NCI-H2227 (cell line): ENCODE results near the gene TXNRD1.

ENCODE experiments used
- DNase-seq: peaks from one replicate; lab custom pipeline; 2025; ENCODE audit not compliant: unreplicated experiment; lab: John Stamatoyannopoulos, UW

The TXNRD1 gene

DNA sequence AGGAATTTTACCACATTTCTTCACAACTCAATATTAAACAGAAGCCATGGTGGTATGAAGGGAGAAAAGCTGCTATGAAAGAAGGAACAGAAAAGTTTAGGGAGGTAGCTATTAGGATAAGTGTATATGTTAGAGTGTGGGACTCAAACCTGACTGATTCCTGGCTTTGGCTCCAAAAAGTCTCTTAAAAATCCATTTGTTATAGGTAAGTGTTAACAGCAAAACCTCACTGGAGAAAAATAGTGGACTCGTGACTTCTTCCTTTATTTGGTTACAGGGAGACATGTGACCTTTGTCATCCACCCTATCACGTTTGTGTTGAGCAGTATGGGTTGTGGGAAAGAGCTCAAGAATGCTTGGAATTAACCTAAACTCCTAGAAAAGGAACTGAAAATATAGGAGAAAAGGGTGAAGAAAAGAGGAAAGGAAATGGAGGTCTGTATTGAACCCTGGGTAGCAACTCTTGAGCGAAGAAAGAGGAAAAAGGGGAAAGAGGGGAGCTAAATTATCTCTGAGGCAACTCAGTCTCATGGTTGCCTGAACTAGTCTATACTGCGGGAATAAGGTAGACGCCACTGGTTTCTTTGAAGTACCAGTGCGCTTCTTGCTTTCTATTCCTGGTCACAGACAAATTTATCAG, 84.4 kb downstream of the TXNRD1 start:
- DNase-seq, result no peak

- peak; percentile 96 for DNase-seq
These were observed 88.1 kb downstream of the TXNRD1 start, which contains the start of gene EID3 for GRCh38 chr12:104303538-104304151. Gene EID3 (plus strand): TSS chr12:104303739. CDS start chr12:104303935, 196 bp downstream.

- DNase-seq, result no peak
These were observed 88.9 kb downstream of the TXNRD1 start for GRCh38 chr12:104304261-104305009.

DNA sequence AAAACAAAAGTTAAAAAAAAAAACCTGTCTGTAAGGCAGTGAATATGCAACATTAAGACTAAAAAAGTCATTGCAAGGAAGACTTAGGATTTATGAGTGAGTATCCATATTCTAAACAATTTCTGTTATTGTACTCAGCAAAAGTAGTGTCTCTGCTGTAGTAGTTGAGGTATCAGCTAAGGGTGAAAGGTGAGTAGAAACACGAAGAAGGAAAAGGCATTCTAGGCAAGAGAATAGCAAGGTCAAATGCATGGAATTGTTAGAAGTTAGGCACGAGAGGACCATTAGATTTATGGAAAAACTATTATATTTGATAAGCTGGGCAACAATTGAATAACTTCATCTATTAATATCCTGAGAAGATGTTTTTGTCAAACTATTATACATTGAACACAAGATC, 89.8 kb downstream of the TXNRD1 start:
- DNase-seq, result no peak

DNA sequence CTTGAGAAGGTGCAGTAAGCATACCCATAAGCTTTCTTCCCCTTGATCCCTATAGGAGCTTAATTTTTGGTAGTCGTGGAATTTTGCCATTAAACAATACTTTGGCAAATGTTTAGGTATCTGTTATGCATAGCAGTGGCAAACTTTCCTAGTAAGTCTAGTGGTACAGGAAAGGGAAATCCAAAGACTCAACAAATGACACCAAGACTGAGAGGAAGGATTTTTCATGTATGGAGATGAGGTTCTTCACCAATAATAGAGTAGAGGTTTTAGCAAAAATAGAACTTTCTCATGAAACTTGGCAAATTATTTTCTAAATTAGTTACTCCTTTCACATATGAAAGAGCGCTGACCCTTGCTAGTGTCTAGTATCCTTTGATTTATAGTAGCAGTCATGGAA, 90.8 kb downstream of the TXNRD1 start:
- DNase-seq, result no peak

DNA sequence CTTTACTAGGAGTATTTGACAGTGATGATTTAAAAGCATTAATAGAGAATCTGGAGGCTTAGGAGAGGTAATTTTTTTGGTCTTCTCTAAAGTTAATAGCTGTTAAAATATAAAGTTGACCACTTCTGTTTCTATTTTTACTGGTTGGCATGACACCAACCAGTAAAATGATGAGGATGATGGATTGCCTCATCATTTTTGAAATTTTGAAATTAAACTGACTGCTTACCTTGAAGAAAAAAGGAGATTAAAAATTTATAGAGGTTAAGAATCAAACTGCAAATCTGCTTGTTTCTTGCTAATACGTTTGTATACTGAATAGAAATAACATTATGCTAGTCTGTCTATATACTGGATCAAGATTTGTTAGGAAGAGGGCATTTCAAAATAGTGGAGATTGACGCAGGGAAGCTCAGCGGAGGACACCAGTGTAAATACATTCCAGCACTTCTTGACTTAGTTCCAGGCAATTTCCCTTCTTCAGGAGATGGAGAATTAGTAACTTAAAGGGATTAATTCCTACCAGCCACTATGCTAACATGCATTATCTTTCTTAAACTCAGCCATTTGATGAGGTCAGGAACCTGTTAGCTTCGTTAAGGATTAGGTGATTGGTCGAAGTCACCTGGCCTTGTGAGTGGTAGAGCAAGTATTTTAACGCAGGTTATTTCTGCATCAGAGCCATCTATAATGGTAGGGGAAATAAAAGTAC, 91.5 kb downstream of the TXNRD1 start:
- DNase-seq, result no peak

DNA sequence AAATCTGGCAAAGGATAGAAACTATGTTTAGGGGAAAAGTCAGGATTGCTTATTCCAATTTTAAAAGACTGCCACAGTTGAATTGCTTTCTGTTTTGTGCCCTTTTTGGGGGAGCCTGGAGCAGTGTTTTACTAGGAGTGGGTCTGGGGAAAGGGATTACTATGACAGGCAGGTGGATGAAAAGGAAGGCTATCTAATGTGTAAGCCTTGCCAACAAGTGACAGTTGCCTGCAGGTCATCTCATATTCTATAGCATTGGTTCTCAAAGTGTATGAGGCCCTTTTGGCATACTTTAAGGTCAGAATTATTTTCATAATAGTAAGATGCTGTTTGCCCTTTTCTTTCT, 92.0 kb downstream of the TXNRD1 start:
- DNase-seq, result no peak

- DNase-seq, result no peak
These were observed 93.9 kb downstream of the TXNRD1 start for GRCh38 chr12:104309446-104309993.

DNA sequence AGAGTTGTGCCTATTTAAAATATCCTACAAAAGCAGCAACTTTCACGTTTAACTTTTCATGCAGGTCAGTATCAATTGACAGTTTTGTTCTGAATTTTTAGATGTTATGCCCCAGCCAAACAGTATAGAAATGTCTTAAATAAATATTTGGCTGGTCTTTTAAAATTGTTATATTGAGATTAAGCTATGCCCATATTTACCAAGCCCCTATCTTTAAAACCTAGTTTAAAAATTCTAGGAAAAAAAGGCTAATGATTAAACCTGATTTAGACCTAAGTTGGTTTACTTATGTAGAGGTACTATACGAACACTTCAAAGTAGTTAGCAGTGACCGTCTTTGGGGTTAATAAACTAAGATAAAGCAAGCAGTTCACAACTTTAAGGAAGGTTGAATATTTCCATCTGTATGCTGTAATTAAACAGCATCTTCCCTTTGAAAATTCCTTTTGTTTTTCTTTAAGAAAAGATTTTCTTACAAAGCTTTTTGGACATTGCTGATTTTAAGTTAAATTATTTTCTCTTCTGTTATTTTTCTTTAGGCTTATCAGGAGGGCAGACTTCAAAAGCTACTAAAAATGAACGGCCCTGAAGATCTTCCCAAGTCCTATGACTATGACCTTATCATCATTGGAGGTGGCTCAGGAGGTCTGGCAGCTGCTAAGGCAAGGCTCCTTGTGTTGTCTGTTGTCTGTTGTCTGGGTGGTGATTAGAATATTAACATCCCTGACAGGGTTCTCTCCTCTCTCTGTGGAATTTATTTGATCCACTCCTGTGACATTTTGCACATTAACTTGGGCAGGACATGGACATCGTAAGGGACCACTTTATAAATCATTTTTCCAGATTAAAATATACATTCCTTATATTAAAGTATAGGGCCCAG, 95.4 kb downstream of the TXNRD1 start:
- DNase-seq, result no peak

GRCh38 chr12:104312202-104312601, 96.6 kb downstream of the TXNRD1 start:
- DNase-seq, result no peak

DNA sequence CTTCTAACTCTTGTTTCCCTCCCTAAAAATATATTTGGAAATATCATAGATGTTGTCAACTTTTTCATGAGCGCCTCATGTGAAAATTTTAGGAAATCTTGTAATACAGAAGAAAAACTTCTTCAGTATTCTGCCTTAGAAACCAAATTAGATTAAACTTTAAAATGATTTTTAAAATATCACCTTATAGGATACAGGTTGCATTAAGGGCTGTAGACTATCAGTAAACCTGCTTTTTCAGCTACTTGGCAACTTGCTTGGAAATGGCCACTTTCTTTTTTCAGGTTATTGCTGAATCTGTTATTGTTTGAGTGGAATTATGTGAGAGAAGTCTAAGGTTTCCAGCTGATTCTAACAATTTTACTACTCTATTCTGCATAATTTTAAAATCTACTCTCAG, 97.1 kb downstream of the TXNRD1 start:
- no peak for DNase-seq

GRCh38 chr12:104313568-104314241, 98.1 kb downstream of the TXNRD1 start:
- no peak for DNase-seq

DNA sequence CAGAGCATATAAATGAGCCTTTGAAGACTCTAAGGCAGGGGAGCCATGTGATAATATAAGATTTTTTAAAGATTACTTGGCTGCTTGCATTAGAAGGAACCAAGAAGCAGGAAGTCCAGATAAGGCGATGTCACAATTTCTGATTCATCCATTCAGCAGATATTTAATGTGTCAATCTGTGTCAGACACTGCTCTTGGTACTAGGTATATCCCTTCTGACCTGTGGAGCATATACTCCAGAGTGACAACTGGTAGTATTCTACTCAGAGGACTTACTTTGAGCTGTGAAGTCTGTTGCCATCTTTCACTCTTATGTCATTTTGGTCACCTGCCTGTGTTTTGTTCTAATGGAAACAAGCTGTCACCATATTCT, 98.6 kb downstream of the TXNRD1 start:
- no peak for DNase-seq

DNA sequence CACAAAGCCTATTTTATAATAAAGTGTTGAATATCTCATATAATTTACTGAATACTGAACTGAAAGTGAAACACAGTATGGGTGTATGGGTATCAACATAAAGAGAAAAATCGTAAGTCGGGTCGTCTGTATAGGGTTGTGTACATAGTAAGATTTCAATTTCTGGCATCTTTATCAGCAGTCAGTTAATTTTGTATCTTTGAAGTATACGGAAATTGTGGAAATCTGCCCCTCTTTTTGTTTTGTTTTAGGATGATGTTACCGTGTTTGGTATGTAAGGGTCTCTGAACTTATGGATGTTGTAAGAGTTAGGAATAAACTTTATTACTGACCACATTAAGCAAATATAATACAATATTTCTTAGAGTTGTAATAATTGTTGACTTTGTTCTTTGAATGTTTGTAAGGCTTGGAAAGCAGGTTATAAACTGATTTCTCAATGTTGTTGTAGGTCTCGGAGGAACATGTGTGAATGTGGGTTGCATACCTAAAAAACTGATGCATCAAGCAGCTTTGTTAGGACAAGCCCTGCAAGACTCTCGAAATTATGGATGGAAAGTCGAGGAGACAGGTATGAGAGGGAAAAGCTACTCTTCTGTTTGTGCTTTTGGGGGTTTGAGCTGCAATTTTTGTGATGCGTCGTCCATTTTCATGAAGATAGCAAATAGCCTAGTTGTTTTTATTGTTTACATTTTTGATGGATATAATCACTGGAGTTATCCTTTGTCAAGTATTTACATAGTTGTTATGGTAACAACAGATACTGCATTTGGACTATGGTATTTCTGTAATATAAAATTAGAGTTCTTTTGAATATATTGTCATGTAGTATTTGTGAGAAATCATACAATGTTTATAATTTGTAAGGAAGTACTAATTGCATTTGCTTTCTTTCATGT, 100.0 kb downstream of the TXNRD1 start:
- no peak for DNase-seq

DNA sequence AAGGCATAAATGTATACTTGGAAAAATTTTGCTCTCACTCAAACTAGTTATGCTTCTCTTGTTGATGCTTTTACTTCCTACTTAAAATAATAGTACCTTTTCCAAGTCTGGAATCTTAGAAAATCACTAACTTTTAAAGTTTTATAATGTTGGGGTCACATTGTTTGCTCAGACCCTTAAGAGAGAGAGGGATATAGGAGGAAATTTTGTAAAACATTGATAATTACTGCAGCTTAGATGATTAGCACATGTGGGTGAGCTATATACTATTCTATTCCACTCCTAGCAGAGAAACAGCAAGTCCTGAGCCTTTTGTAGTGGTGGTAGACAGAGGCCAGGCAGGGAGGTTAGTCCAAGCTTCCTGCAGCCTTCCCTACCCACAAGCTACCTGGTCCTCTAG, 101.4 kb downstream of the TXNRD1 start:
- DNase-seq, result no peak

DNA sequence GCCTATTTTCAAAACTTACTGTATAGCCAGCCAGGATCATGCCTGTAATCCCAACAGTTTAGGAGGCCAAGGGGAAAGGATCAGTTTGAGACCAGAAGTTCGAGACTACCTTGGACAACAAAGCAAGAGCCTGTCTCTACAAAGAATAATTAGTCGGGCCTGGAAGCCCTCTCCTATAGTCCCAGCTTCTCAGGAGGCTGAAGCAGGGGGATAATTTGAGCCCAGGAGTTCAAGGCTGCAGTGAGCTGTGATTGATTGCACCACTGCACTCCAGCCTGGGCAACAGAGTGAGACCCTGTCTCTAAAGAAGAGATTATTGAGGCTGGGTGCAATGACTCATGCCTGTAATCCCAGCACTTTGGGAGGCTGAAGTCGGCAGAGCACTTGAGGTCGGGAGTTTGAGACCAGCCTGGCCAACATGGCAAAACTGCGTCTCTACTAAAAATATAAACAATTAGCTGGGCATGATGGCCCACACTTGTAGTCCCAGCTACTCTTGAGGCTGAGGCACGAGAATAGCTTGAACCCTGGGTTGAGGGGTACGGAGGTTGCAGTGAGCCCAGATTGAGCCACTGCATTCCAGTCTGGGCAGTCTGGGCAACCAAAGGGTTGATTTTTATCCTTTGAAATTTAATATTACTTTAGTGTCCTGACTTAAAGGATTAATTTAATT, 102.1 kb downstream of the TXNRD1 start:
- no peak for DNase-seq

DNA sequence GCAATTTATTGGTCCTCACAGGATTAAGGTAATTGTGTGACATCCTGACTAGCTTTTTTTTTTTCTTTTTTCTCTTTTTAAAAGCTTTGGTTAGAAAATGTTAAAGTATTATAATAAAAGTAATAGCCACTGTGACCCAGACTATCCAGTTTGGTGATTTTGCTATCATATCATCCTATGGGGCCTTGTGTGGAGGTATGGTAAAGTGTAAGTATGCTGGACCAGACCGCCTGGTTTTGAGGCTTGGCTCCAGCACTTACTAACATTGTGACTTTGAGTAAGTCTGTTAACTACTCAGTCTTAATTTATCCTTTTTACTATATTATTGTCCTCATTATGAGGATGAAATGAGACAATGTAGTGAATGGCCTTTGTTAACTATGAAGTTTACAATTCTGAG, 103.4 kb downstream of the TXNRD1 start:
- no peak for DNase-seq

DNA sequence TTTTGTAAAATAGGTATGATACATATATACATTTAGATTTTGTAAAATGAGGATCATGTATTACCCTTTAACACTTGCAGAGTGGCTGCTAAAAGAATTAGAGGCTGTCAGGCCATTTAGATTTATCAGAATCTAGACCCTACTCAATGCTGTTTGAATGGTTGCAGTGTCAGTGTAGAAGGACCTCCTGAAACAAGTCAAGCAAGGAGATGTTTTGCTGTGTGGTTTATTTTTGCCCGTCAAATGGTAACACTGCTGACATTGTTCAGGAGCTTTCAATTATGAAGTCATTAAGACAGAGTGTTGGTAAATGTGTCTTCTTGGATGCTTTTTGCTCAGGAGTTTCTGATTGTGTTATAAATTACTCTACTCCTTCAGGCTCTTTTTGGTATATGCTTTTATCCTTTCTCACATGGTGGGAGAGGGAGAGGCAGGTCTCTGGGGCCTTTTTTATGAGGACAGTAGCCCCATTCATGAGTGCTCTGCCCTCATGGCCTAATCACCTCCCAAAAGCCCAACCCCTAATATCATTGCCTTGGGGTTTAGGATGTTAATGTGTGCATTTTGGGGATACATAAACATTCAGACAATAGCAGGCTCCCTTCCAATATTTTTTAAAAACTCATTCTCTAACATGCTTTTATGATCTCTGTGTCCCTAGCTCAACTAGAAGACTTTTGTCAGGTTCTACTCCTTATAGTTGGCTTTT, 104.5 kb downstream of the TXNRD1 start:
- DNase-seq, result no peak
